Measurements from ENCODE around the gene SLC35G2. TPM values are rescaled to one million over a fixed set of nuclear protein-coding genes. Genes with fewer than 3 reads are reported as not detected.
A peak's percentile ranks its signal among the peaks of the same experiment; 100 is the strongest.
"Not testable (repeated sequence)": the region's sequence is repeated elsewhere in the genome, so short reads cannot be mapped to it uniquely, and the experiment has no call there.

The SLC35G2 gene
- total RNA-seq, 1 donor from 2014 or later: 5.8 TPM

DNA sequence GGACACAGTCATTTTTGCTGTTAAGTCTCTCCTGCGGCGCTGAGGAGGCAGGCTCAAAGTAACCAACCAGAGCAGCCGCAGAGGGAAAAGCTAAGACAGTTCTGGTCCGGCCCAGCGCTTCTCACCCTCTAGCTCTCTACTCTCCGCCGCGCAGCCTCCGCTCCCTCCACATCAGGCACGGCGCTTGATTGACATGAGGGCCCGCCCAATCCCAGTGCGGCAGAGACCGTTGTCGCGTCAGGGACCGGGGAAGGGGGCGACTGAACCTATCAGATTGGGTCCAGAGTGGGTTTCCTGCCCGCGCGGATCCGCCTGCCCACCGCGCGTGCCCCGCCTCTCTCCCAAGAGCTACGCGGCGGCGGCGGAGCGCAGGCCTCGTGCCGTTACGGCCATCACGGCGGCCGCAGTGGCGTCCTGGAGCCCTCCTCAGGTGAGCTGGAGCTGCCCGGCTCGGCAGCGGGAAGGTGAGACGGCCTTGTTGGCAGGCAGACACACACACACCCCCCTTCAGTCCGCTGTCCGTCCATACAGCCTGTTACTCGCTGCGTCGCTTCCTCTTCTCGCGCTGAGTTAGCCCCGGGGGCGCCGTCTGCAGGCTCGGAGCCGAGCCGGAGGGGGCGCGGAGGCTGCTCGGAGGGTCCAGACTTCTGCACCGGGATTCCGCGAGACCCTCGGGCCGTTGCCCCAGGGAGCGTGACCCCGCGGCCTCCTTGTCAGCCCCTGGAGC is 43.1 kb downstream of the SLC35G2 start, which contains the start of gene NCK1:
Gene NCK1 (plus strand): TSS at position 319 of the 727 bp plus-strand sequence. CDS start 65,794 bp downstream, outside the sequence.
- peaks cover 23% of the 10 kb centered on the region for H3K4me1 Mint-ChIP-seq (ENCODE audit: unreplicated experiment)
- peak within 1 kb of the TSS; percentile 91 for H3K4me3 Mint-ChIP-seq
- TF ChIP-seq, protein P1, sequence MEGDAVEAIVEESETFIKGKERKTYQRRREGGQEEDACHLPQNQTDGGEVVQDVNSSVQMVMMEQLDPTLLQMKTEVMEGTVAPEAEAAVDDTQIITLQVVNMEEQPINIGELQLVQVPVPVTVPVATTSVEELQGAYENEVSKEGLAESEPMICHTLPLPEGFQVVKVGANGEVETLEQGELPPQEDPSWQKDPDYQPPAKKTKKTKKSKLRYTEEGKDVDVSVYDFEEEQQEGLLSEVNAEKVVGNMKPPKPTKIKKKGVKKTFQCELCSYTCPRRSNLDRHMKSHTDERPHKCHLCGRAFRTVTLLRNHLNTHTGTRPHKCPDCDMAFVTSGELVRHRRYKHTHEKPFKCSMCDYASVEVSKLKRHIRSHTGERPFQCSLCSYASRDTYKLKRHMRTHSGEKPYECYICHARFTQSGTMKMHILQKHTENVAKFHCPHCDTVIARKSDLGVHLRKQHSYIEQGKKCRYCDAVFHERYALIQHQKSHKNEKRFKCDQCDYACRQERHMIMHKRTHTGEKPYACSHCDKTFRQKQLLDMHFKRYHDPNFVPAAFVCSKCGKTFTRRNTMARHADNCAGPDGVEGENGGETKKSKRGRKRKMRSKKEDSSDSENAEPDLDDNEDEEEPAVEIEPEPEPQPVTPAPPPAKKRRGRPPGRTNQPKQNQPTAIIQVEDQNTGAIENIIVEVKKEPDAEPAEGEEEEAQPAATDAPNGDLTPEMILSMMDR (conservative IDR thresholded peaks at IDR 0.05): peak; percentile 51

GRCh38 chr3:136862617-136863322 is 43.8 kb downstream of the SLC35G2 start:
- Mint-ChIP-seq H3K36me3 (peaks cover 9% of the 10 kb centered on the region), H3K27me3 (no peaks in the 10 kb centered on the region)

More for the DNA sequence above, 43.1 kb downstream of the SLC35G2 start, which contains the start of gene NCK1:
- Mint-ChIP-seq H3K27ac (peak within 1 kb of the TSS; percentile 95), H3K9me3 (no peaks in the 10 kb centered on the region), H3K27me3 (no peaks in the 10 kb centered on the region), H3K36me3 (peaks cover 7% of the 10 kb centered on the region)
- DNase-seq (ENCODE audit: extremely low spot score, unreplicated experiment): peak; percentile 98

GRCh38 chr3:136869282-136869681 is 50.4 kb downstream of the SLC35G2 start:
- Mint-ChIP-seq H3K4me1 (ENCODE audit: unreplicated experiment) (peaks cover 5% of the 10 kb centered on the region), H3K36me3 (peaks cover 29% of the 10 kb centered on the region), H3K9me3 (no peaks in the 10 kb centered on the region), H3K27me3 (no peaks in the 10 kb centered on the region), H3K4me3 (no peak overlapping the region), H3K27ac (no peak overlapping the region)
- DNase-seq (ENCODE audit: extremely low spot score, unreplicated experiment): no peak
- TF ChIP-seq, protein P1 (conservative IDR thresholded peaks at IDR 0.05): no peak

More at GRCh38 chr3:136862617-136863322, 43.8 kb downstream of the SLC35G2 start:
- Mint-ChIP-seq H3K9me3 (no peaks in the 10 kb centered on the region), H3K27ac (peak overlapping the region; percentile 95), H3K4me3 (peak overlapping the region; percentile 91), H3K4me1 (ENCODE audit: unreplicated experiment) (peaks cover 27% of the 10 kb centered on the region)
- no peak for DNase-seq (ENCODE audit: extremely low spot score, unreplicated experiment)
- TF ChIP-seq, protein P1 (conservative IDR thresholded peaks at IDR 0.05): peak; percentile 14

DNA sequence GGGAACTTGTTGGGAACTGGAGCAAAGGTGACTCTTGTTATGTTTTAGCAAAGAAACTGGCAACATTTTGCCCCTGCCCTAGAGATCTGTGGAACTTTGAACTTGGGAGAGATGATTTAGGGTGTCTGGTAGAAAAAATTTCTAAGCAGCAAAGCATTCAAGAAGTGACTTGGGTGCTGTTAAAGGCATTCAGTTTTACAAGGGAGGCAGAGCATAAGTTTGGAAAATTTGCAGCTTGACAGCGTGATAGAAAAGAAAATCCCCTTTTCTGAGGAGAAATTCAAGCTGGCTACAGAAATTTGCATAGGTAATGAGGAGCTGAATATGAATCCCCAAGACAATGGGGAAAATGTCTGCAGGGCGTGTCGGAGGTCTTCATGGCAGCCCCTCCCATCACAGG is 53.3 kb downstream of the SLC35G2 start:
- H3K27ac Mint-ChIP-seq; H3K27me3 Mint-ChIP-seq; H3K4me1 Mint-ChIP-seq (ENCODE audit: unreplicated experiment); DNase-seq (ENCODE audit: extremely low spot score, unreplicated experiment); H3K9me3 Mint-ChIP-seq; H3K4me3 Mint-ChIP-seq: not testable (repeated sequence)
- peaks cover 36% of the 10 kb centered on the region for H3K36me3 Mint-ChIP-seq

DNA sequence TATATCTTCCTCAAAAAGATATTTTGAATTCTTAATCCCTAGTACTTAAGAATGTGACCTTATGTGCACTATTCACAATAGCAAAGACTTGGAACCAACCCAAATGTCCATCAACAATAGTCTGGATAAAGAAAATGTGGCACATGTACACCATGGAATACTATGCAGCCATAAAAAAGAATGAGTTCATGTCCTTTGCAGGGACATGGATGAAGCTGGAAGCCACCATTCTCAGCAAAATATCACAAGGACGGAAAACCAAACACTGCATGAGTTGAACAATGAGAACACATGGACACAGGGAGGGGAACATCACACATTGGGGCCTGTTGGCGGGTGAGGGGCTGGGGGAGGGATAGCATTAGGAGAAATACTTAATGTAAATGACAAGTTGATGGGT is 60.6 kb downstream of the SLC35G2 start:
- Mint-ChIP-seq H3K36me3 (peaks cover 27% of the 10 kb centered on the region), H3K9me3 (peaks cover 15% of the 10 kb centered on the region)
- DNase-seq (ENCODE audit: extremely low spot score, unreplicated experiment); H3K27me3 Mint-ChIP-seq; H3K4me1 Mint-ChIP-seq (ENCODE audit: unreplicated experiment); H3K27ac Mint-ChIP-seq; H3K4me3 Mint-ChIP-seq: not testable (repeated sequence)

- Mint-ChIP-seq H3K36me3 (peaks cover 19% of the 10 kb centered on the region), H3K4me1 (ENCODE audit: unreplicated experiment) (no peaks in the 10 kb centered on the region), H3K4me3 (no peak overlapping the region), H3K27me3 (no peaks in the 10 kb centered on the region), H3K27ac (no peak overlapping the region), H3K9me3 (peaks cover 11% of the 10 kb centered on the region)
- no peak for DNase-seq (ENCODE audit: extremely low spot score, unreplicated experiment)
- TF ChIP-seq, protein P1 (conservative IDR thresholded peaks at IDR 0.05): no peak
Observed at GRCh38 chr3:136882571-136882970, 63.6 kb downstream of the SLC35G2 start.

Data from type B pancreatic cell (in vitro differentiated cells).